Measurements from ENCODE around the gene PTCD1.
"Not testable (repeated sequence)": the region's sequence is repeated elsewhere in the genome, so short reads cannot be mapped to it uniquely, and the experiment has no call there.

PTCD1 gene

GRCh38 chr7:99449326-99449725 is 10.7 kb upstream of the PTCD1 start:
- DNase-seq, result no peak

GRCh38 chr7:99448855-99449254 is 10.3 kb upstream of the PTCD1 start:
- DNase-seq, result no peak

GRCh38 chr7:99447943-99448342 is 9.3 kb upstream of the PTCD1 start:
- peak; percentile 61 for DNase-seq

- no peak for DNase-seq
Measured at GRCh38 chr7:99446096-99446495, 7.5 kb upstream of the PTCD1 start.

- DNase-seq, result no peak
Measured at GRCh38 chr7:99440195-99440594, 1.6 kb upstream of the PTCD1 start.

- DNase-seq, result no peak
Measured at GRCh38 chr7:99437946-99438572, 539 bp downstream of the PTCD1 start.

- DNase-seq, result no peak
Measured at GRCh38 chr7:99433158-99433557, 5.4 kb downstream of the PTCD1 start.

- DNase-seq, result not testable (repeated sequence)
Measured at GRCh38 chr7:99431756-99432540, 6.7 kb downstream of the PTCD1 start.

- DNase-seq, result no peak
Measured at GRCh38 chr7:99429756-99430155, 8.8 kb downstream of the PTCD1 start.

- DNase-seq, result no peak
Measured at GRCh38 chr7:99428972-99429566, 9.5 kb downstream of the PTCD1 start.

- DNase-seq, result no peak
Measured at GRCh38 chr7:99424932-99425730, 13.5 kb downstream of the PTCD1 start.

GRCh38 chr7:99422625-99423024 is 16.0 kb downstream of the PTCD1 start:
- no peak for DNase-seq

GRCh38 chr7:99422186-99422585 is 16.4 kb downstream of the PTCD1 start:
- no peak for DNase-seq

GRCh38 chr7:99420986-99421385 is 17.6 kb downstream of the PTCD1 start:
- DNase-seq, result no peak

GRCh38 chr7:99420213-99420612 is 18.4 kb downstream of the PTCD1 start:
- DNase-seq, result no peak

- DNase-seq, result no peak
Measured at GRCh38 chr7:99419323-99420021, 19.1 kb downstream of the PTCD1 start.

GRCh38 chr7:99418260-99418659 is 20.3 kb downstream of the PTCD1 start:
- no peak for DNase-seq

- not testable (repeated sequence) for DNase-seq
Measured at GRCh38 chr7:99415513-99416127, 23.0 kb downstream of the PTCD1 start.

GRCh38 chr7:99410635-99411034 is 28.0 kb downstream of the PTCD1 start:
- no peak for DNase-seq

- no peak for DNase-seq
Measured at GRCh38 chr7:99409806-99410205, 28.8 kb downstream of the PTCD1 start.

- DNase-seq, result no peak
Measured at GRCh38 chr7:99409192-99409572, 29.4 kb downstream of the PTCD1 start.

Data from 8988T (cell line).